Measurements from ENCODE around the gene ETAA1.

Gene ETAA1

DNA sequence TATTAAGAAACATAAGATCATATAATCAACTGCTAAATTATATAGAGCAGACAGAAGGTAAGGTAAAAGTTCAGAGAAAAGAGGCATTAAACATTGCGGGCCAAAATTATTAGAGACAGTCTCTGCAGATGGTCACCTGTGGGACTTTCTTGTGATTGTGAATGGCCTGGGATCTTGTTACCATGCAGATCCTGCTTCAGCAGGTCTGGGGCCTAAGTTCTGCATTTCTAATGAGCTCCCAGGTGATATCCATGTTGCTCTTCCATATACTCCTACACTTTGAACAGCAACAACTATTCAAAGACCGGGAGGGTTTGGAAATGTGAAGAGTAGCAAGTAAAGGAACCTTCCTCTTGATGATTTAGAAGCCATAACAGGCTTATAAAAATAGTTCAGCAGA is 8.5 kb upstream of the ETAA1 start:
- TF ChIP-seq CTCF (IDR thresholded peaks at IDR 0.05): no peak

DNA sequence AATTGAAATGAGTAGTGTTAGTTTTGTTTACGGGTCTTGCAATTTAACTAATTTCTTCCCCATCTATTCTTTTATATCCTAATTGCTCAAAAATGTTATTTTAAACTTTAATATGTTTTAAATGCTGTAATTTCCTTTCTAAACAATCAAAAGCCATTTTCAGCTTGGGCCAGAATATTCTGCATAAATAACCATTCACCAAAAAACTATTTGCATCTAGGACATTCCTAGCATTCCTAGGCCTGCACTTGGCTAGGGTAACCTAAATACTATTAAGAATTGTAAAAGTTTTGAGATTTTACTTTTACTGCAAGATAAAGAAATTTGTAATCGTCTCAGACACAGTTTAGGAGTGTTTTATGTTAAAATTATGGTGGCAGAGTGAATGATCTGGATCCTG is 7.8 kb upstream of the ETAA1 start:
- TF ChIP-seq CTCF (IDR thresholded peaks at IDR 0.05): no peak

- no peak for TF ChIP-seq CTCF (IDR thresholded peaks at IDR 0.05)
These were observed 7.3 kb upstream of the ETAA1 start for GRCh38 chr2:67389788-67390187.

DNA sequence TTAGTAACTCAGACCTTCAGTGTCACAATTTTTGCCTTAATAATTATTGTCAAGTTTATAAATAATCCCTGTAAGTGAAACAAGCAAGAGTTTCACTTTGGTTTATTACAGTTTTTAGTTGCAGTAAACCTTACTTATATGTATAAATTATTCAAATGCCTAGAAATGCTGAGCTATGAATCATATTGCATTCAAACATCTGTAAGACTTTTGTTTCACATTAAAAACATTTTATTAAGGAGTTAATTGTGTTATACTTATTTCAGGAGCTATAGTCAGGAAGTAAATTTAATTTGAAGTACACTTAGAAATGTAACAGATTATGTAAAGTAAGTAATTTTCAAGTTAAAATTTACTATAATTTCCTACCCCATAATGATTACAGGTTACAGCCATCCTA is 3.9 kb upstream of the ETAA1 start:
- TF ChIP-seq CTCF (IDR thresholded peaks at IDR 0.05): no peak

GRCh38 chr2:67394734-67395133 is 2.4 kb upstream of the ETAA1 start:
- no peak for TF ChIP-seq CTCF (IDR thresholded peaks at IDR 0.05)

- no peak for TF ChIP-seq CTCF (IDR thresholded peaks at IDR 0.05)
These were observed 2.0 kb downstream of the ETAA1 start for GRCh38 chr2:67399144-67399543.

GRCh38 chr2:67399831-67400489 is 2.8 kb downstream of the ETAA1 start:
- no peak for TF ChIP-seq CTCF (IDR thresholded peaks at IDR 0.05)
